Right atrium auricular region (tissue), 2 donors: ENCODE data around the gene ACE. TPM values are rescaled to one million over a fixed set of nuclear protein-coding genes. Genes with fewer than 3 reads are reported as not detected.

ENCODE experiments used
- DNase-seq: peaks from one replicate; pipeline ENCODE4 v3.0.0-alpha.2; 2019; ENCODE audit warnings: low spot score
- H3K27ac ChIP-seq, 2 donors: fragments of 200-600 bp; sonication (generic); 1 replicate in 1 of 2; 2 replicates in 1 of 2; pipeline ENCODE4 v1.5.1; 2016 to 2019
- H3K27me3 ChIP-seq, 2 donors: fragments of 200-600 bp; sonication (generic); one replicate each; pipeline versions ENCODE4 v1.5.1 to v1.6.0; 2017 to 2019
- H3K36me3 ChIP-seq: fragments of 200-600 bp; sonication (generic); one replicate; pipeline ENCODE4 v1.5.1; 2016
- H3K4me1 ChIP-seq, 2 donors: fragments of 200-600 bp; sonication (generic); one replicate each; pipeline versions ENCODE4 v1.5.1 to v1.6.0; 2017 to 2019
- H3K4me3 ChIP-seq, 2 donors: fragments of 200-600 bp; sonication (generic); 1 replicate in 1 of 2; 2 replicates in 1 of 2; pipeline ENCODE4 v1.5.1; 2017 to 2019; ENCODE audit warnings: mild to moderate bottlenecking in 1 of 2, moderate library complexity in 1 of 2
- H3K9me3 ChIP-seq, 2 donors: fragments of 200-600 bp; sonication (generic); one replicate each; pipeline ENCODE4 v1.5.1; 2019
- CTCF ChIP-seq, 2 donors: fragments of 200-600 bp; sonication (generic); IDR thresholded peaks; one replicate each; pipeline ENCODE4 v1.5.1; 2019; ENCODE audit warnings: antibody characterized with exemption in 2 of 2
- total RNA-seq, 2 donors: library from RNA; depleted of rRNA; stranded (reverse); fragments of >200 nt; gene quantifications; one replicate each; pipeline ENCODE4 v1.1.0, GENCODE V29; 2016

The ACE gene
- total RNA-seq, 2 donors from 2014 or later: 3.4 to 4.0 TPM

DNA sequence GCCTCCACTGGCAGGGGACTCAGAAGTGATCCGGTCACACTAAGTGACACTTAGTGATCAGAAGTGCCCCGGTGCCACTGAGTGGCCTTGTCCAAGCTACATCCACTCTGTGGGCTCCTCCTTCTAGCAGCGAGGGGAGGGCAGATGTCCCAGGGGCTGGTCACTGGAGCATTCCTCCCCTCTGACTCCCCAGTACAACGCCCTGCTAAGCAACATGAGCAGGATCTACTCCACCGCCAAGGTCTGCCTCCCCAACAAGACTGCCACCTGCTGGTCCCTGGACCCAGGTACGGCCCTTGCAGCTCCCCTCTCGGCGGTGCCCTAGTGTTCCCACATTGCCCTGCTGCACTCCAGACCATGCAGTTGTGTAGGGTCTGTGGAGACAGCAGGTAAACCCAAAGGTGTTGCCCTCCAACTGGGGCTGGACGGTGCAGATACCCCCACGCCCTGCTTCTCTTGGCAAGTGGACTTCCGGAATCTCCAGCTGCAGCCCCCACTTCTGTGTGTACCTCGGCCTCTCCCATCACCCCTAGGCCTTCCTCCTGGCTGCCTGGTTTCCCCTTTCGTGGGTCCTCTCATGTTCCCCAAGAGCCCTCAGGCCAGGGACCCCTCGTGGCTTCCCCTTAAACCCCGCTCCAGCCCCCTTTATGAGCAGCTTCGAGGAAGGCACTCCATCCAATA is 2.1 kb downstream of the ACE start:
- no peak overlapping the region for H3K27ac ChIP-seq
- H3K36me3 ChIP-seq: no peaks in the 10 kb centered on the region
- H3K27me3 ChIP-seq: no peaks in the 10 kb centered on the region
- no peaks in the 10 kb centered on the region for H3K9me3 ChIP-seq
- TF ChIP-seq CTCF (IDR thresholded peaks at IDR 0.05): peak; percentile 43 to 85
- peaks cover 0 to 40% of the 10 kb centered on the region in 2 donors for H3K4me1 ChIP-seq
- H3K4me3 ChIP-seq: no peak overlapping the region
- peak; percentile 82 for DNase-seq

DNA sequence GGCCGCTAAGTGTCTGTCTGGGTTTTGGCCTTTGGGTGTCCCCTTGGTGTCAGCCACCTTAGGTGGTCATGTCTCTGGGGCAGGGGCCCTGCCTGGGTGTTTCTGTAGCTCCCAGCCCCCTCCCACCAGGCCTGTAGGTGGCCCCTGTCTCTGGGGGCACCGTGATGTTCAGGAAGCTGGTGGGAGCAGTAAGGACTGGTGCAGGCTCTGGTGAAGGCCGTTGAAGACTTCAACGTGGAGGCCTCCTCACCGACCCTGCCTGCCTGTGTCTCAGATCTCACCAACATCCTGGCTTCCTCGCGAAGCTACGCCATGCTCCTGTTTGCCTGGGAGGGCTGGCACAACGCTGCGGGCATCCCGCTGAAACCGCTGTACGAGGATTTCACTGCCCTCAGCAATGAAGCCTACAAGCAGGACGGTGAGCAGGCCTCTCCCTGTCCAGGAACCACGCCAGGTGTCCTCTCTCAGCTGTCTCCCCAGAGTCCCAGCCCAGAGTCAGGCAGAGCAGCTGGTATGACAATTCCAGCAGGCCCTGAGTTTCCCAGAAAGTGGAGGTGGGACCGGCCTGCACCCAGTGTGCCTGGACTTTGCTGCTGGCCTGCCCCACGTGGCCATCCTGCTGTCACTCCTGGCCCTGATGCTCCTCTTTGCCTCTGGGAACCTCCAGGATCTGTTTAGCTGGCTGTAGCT is 2.8 kb downstream of the ACE start:
- H3K4me1 ChIP-seq: peaks cover 0 to 36% of the 10 kb centered on the region in 2 donors
- no peak for TF ChIP-seq CTCF (IDR thresholded peaks at IDR 0.05)
- H3K27ac ChIP-seq: no peak overlapping the region
- H3K36me3 ChIP-seq: no peaks in the 10 kb centered on the region
- no peak for DNase-seq
- H3K4me3 ChIP-seq: no peak overlapping the region
- no peaks in the 10 kb centered on the region for H3K27me3 ChIP-seq
- no peaks in the 10 kb centered on the region for H3K9me3 ChIP-seq

- Histone ChIP-seq H3K36me3 (no peaks in the 10 kb centered on the region), H3K27ac (no peak overlapping the region), H3K4me3 (no peak overlapping the region), H3K9me3 (no peaks in the 10 kb centered on the region), H3K4me1 (peaks cover 0 to 30% of the 10 kb centered on the region in 2 donors), H3K27me3 (no peaks in the 10 kb centered on the region)
- no peak for TF ChIP-seq CTCF (IDR thresholded peaks at IDR 0.05)
- DNase-seq: no peak
These were observed 3.4 kb downstream of the ACE start for GRCh38 chr17:63480192-63480784.

GRCh38 chr17:63480826-63481487 is 4.1 kb downstream of the ACE start:
- H3K27ac ChIP-seq: no peak overlapping the region
- H3K4me1 ChIP-seq: peaks cover 0 to 27% of the 10 kb centered on the region in 2 donors
- no peak overlapping the region for H3K4me3 ChIP-seq
- no peaks in the 10 kb centered on the region for H3K9me3 ChIP-seq
- TF ChIP-seq CTCF (IDR thresholded peaks at IDR 0.05): no peak
- H3K27me3 ChIP-seq: no peaks in the 10 kb centered on the region
- no peaks in the 10 kb centered on the region for H3K36me3 ChIP-seq
- no peak for DNase-seq

DNA sequence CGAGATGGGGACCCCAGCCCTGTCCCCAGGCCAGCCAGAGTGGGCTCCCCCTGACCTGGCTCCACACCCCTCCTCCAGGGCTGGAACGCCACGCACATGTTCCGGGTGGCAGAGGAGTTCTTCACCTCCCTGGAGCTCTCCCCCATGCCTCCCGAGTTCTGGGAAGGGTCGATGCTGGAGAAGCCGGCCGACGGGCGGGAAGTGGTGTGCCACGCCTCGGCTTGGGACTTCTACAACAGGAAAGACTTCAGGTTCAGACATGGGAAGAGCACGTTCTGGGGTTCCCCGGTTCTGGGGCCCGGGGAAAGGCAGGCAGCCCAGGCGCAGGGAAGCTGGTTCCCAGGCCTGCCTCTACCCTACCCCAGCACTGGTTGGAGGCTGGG is 4.6 kb downstream of the ACE start:
- H3K9me3 ChIP-seq: no peaks in the 10 kb centered on the region
- no peaks in the 10 kb centered on the region for H3K27me3 ChIP-seq
- no peak overlapping the region for H3K27ac ChIP-seq
- TF ChIP-seq CTCF (IDR thresholded peaks at IDR 0.05): no peak
- no peak overlapping the region for H3K4me3 ChIP-seq
- DNase-seq: no peak
- H3K4me1 ChIP-seq: peaks cover 0 to 23% of the 10 kb centered on the region in 2 donors
- H3K36me3 ChIP-seq: no peaks in the 10 kb centered on the region
